ENCODE measurements around the gene PDZD2.

Gene PDZD2

DNA sequence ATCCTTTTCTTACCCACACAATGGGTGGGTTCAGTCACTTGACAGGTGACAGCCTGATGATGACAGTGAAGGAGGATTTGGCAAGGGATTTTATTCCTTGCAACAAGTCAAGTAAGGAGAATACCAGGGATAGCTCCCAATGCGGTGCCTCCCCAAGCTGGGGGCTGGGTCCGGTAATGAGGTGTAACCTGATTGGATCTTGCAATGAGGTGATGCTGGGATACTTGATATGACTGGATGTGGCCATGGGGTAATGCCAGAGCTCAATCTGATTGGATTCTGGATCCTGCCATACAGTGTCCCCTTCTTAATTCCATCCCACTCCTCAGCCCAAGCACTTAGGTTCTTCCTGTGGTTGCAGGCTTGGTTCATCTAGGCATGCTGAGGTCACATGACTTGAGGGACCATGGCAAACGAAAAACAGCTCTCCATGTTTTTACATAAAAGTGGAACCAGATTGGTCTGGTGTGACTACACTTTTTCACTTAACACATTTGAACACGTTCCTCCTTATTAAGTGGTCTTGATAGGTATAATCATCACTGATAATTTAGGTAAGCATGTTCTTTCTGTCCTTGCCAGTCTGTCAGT lies 181.1 kb downstream of the PDZD2 start:
- no peak overlapping the region for H3K27ac ChIP-seq (ENCODE audit: low read depth, low read length)

DNA sequence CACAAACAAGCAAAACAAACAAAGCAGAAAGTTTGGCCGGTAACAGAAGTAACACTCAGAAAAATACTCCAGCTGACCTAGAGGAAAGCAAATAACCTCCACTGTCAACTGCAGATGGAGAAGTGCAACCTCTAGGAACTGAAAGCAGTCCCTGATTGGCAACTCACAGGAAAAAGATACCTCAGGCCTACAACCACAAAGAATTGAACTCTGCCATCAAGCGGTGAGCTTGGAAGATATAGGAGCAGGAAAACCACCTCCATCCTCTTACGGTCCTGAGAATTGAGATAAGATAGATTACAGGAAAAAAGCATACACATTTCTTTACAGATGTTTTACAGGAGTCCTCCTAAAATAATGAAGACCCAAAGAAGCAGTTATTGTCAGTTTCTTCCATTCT lies 184.5 kb downstream of the PDZD2 start:
- Histone ChIP-seq H3K27me3 (ENCODE audit: insufficient read depth, low read length) (peaks cover 43% of the 10 kb centered on the region), H2AFZ (ENCODE audit: low read length, unreplicated experiment) (no peak overlapping the region), H3K4me1 (ENCODE audit: control insufficient read depth, insufficient read depth, low read length, unreplicated experiment) (no peaks in the 10 kb centered on the region), H3K36me3 (ENCODE audit: insufficient read depth, low read length) (no peaks in the 10 kb centered on the region), H3K27ac (ENCODE audit: low read depth, low read length) (no peak overlapping the region), H3K4me3 (ENCODE audit: low read depth, low read length) (no peak overlapping the region), H3K79me2 (ENCODE audit: control insufficient read depth, insufficient read depth, low read length, unreplicated experiment) (no peaks in the 10 kb centered on the region)

More for the DNA sequence above, 181.1 kb downstream of the PDZD2 start:
- Histone ChIP-seq H3K79me2 (ENCODE audit: control insufficient read depth, insufficient read depth, low read length, unreplicated experiment) (no peaks in the 10 kb centered on the region), H3K36me3 (ENCODE audit: insufficient read depth, low read length) (no peaks in the 10 kb centered on the region), H2AFZ (ENCODE audit: low read length, unreplicated experiment) (no peak overlapping the region), H3K4me3 (ENCODE audit: low read depth, low read length) (no peak overlapping the region), H3K4me1 (ENCODE audit: control insufficient read depth, insufficient read depth, low read length, unreplicated experiment) (no peaks in the 10 kb centered on the region), H3K27me3 (ENCODE audit: insufficient read depth, low read length) (peaks cover 26% of the 10 kb centered on the region)

DNA sequence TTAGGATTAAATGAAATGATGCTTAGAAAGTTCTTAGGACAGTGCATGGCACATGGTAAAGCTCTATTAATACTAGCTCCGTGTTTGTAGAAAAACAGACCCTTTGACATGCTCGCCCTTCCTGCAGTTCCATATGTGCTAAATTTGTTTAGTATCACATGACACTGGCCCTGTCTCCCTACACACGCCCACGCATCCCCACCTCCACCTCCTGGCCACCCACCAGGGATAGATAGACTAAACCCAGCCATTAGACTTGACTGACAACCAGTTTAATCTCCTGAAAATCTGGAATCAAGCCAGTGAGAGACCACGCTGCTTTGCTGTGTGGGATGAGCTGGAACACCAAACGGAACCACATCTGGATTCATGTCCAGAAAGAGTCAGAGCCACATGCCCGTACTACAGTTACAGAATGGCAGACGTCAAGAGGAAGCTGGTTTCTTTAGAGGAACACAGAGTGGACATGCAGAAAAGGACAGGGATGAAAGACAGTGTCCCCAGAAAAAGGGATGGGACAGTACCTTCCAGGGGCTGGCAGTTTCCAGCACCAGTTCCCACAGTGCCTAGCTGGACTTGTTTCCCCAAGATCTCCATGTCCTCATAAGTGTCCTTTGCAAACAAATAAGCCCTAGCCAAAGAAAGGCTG lies 186.1 kb downstream of the PDZD2 start:
- H2AFZ ChIP-seq (ENCODE audit: low read length, unreplicated experiment) = no peak overlapping the region
- no peaks in the 10 kb centered on the region for H3K79me2 ChIP-seq (ENCODE audit: control insufficient read depth, insufficient read depth, low read length, unreplicated experiment)
- H3K27ac ChIP-seq (ENCODE audit: low read depth, low read length) = no peak overlapping the region
- H3K4me1 ChIP-seq (ENCODE audit: control insufficient read depth, insufficient read depth, low read length, unreplicated experiment) = no peaks in the 10 kb centered on the region
- no peaks in the 10 kb centered on the region for H3K36me3 ChIP-seq (ENCODE audit: insufficient read depth, low read length)
- peaks cover 44% of the 10 kb centered on the region for H3K27me3 ChIP-seq (ENCODE audit: insufficient read depth, low read length)
- H3K4me3 ChIP-seq (ENCODE audit: low read depth, low read length) = no peak overlapping the region

DNA sequence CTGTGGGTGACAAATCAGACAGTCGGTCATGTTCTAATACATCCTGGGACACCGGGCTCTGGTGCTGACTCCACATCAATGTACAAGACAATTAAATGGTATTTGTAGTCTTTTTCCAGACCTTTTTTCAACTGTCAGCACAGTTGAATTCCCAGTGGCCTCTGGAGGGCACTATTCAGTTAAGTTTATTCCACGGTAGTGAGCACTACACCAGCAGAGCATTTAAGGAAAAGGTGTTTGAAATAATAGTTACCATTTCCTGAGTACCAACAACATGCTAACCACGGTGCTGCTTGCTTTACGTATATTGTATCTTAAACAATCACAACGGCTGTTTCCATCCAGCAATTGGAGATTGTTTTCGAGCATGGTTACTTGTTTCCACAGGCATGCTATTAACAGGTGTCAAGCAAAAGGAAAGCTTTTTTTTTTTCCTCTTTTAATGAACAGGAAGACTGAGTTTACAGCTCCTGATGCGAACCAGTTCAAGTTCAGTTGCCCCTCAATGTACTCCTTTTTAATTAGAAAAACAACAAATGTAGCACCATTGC lies 186.7 kb downstream of the PDZD2 start:
- no peaks in the 10 kb centered on the region for H3K79me2 ChIP-seq (ENCODE audit: control insufficient read depth, insufficient read depth, low read length, unreplicated experiment)
- no peak overlapping the region for H3K27ac ChIP-seq (ENCODE audit: low read depth, low read length)
- H2AFZ ChIP-seq (ENCODE audit: low read length, unreplicated experiment) = no peak overlapping the region
- H3K27me3 ChIP-seq (ENCODE audit: insufficient read depth, low read length) = peaks cover 46% of the 10 kb centered on the region
- H3K36me3 ChIP-seq (ENCODE audit: insufficient read depth, low read length) = no peaks in the 10 kb centered on the region
- no peak overlapping the region for H3K4me3 ChIP-seq (ENCODE audit: low read depth, low read length)
- H3K4me1 ChIP-seq (ENCODE audit: control insufficient read depth, insufficient read depth, low read length, unreplicated experiment) = no peaks in the 10 kb centered on the region

DNA sequence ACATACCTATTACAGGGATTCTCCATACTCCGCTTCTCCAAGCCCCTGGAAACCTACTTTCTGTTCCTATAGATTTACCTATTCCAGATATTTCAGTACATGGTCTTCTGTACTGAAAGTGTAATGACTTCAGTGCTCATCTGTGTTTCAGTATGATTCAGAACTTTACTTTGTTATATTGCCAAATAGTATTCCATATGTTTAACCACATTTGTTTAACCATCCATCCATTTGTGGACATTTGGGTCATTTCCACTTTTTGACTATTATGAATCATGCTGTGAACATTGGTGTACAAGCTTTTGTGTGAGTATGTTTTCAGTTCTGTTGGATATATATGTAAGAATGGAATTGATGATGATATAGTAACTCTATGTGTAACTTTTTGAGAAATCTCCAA lies 188.9 kb downstream of the PDZD2 start:
- no peaks in the 10 kb centered on the region for H3K4me1 ChIP-seq (ENCODE audit: control insufficient read depth, insufficient read depth, low read length, unreplicated experiment)
- H3K4me3 ChIP-seq (ENCODE audit: low read depth, low read length) = no peak overlapping the region
- peaks cover 50% of the 10 kb centered on the region for H3K27me3 ChIP-seq (ENCODE audit: insufficient read depth, low read length)
- H3K27ac ChIP-seq (ENCODE audit: low read depth, low read length) = no peak overlapping the region
- H2AFZ ChIP-seq (ENCODE audit: low read length, unreplicated experiment) = no peak overlapping the region
- H3K36me3 ChIP-seq (ENCODE audit: insufficient read depth, low read length) = no peaks in the 10 kb centered on the region
- H3K79me2 ChIP-seq (ENCODE audit: control insufficient read depth, insufficient read depth, low read length, unreplicated experiment) = no peaks in the 10 kb centered on the region

DNA sequence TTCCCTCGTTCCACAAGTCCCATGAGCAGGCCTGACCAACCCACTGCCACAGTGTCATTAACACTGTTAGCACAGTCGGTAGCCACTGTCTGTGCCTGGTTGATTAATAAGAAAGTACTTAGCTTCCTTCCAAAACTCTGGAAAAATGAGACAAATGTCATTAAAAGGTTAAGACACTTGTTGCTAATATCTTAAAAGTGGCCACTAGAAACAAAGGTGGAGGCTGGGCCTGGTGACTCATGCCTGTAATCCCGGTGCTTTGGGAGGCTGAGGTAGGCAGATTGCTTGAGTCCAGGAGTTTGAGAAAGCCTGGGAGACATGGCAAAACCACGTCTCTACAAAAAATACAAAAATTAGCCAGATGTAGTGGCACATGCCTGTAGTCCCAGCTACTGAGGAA lies 194.0 kb downstream of the PDZD2 start:
- no peak overlapping the region for H2AFZ ChIP-seq (ENCODE audit: low read length, unreplicated experiment)
- no peak overlapping the region for H3K4me3 ChIP-seq (ENCODE audit: low read depth, low read length)
- no peak overlapping the region for H3K27ac ChIP-seq (ENCODE audit: low read depth, low read length)
- H3K36me3 ChIP-seq (ENCODE audit: insufficient read depth, low read length) = no peaks in the 10 kb centered on the region
- H3K4me1 ChIP-seq (ENCODE audit: control insufficient read depth, insufficient read depth, low read length, unreplicated experiment) = no peaks in the 10 kb centered on the region
- H3K27me3 ChIP-seq (ENCODE audit: insufficient read depth, low read length) = peaks cover 34% of the 10 kb centered on the region
- no peaks in the 10 kb centered on the region for H3K79me2 ChIP-seq (ENCODE audit: control insufficient read depth, insufficient read depth, low read length, unreplicated experiment)

DNA sequence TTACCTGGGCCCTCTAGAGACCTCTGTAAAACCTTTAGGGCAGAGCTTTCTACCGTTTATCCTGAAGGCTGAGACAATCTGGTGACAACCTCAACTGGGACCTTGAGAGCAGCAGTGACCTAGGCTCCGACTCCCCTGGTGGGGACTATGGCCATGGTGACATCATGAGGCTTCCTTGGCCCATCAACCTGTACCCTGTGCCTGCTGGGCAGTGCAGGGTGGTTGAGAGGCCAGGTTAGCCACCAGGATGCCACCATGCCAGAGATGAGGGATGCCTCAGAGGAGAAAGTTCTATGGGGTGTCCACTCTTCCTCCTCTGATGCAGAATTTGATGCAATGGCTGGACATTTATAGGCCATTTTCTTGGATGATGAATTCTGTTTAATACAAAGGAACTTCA lies 194.8 kb downstream of the PDZD2 start:
- Histone ChIP-seq H3K79me2 (ENCODE audit: control insufficient read depth, insufficient read depth, low read length, unreplicated experiment) (no peaks in the 10 kb centered on the region), H3K27me3 (ENCODE audit: insufficient read depth, low read length) (peaks cover 28% of the 10 kb centered on the region), H3K27ac (ENCODE audit: low read depth, low read length) (no peak overlapping the region), H3K4me3 (ENCODE audit: low read depth, low read length) (no peak overlapping the region), H2AFZ (ENCODE audit: low read length, unreplicated experiment) (no peak overlapping the region), H3K4me1 (ENCODE audit: control insufficient read depth, insufficient read depth, low read length, unreplicated experiment) (no peaks in the 10 kb centered on the region), H3K36me3 (ENCODE audit: insufficient read depth, low read length) (no peaks in the 10 kb centered on the region)

DNA sequence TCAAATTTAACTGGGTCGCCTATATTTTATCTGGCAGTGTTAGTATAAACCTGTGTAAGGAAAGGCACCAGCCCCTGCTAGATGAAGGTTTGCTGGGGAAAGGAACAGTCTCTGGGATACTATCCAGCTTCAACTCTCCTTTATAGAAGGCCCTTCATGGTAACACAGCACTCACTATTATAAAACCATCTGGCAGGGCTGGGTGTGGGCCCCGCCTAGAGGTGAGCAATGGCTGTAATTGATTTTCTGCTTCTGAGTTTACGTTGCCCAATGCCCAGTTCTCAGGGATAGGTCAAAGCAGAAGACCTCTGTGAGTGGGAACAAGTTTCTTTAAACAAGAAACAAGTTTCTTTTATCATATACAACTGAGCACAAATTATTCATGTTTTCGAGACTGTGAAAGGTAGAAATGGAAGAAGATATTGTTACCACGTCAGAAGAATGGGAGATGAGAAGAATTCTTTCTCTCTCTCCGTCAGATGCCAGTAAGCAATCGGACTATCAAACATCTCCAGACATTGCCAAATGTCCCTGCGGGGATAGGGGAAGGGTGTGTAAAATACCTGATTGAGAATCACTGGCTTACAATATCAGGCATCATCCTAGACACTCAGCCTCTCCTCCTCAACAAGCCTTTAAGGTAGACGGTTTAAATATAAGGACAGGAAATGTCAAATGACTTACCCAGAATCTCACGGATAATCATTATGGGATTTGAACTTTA lies 205.9 kb downstream of the PDZD2 start:
- H3K4me1 ChIP-seq (ENCODE audit: control insufficient read depth, insufficient read depth, low read length, unreplicated experiment) = no peaks in the 10 kb centered on the region
- peaks cover 50% of the 10 kb centered on the region for H3K27me3 ChIP-seq (ENCODE audit: insufficient read depth, low read length)
- H3K27ac ChIP-seq (ENCODE audit: low read depth, low read length) = no peak overlapping the region
- no peaks in the 10 kb centered on the region for H3K36me3 ChIP-seq (ENCODE audit: insufficient read depth, low read length)
- no peaks in the 10 kb centered on the region for H3K79me2 ChIP-seq (ENCODE audit: control insufficient read depth, insufficient read depth, low read length, unreplicated experiment)
- no peak overlapping the region for H3K4me3 ChIP-seq (ENCODE audit: low read depth, low read length)
- H2AFZ ChIP-seq (ENCODE audit: low read length, unreplicated experiment) = no peak overlapping the region

DNA sequence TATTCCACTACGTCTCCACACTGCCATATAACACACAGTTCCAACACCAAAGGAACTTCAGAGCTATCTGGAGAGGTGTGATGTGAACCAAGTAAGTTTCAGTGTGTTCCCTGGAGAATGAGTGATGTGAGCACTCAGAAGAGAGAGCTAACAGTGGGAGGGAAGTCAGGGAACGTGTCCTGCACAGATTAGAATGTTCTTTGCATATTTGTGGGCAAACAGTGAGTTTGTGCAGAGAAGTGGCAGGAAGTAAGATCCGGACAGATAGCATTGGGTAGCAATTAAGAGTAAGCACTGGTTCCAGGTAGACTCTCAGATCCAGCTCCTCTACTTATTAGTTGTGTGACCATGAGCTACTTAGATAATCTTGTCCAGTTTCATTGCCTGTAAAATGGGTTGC lies 206.4 kb downstream of the PDZD2 start:
- no peaks in the 10 kb centered on the region for H3K4me1 ChIP-seq (ENCODE audit: control insufficient read depth, insufficient read depth, low read length, unreplicated experiment)
- H3K36me3 ChIP-seq (ENCODE audit: insufficient read depth, low read length) = no peaks in the 10 kb centered on the region

DNA sequence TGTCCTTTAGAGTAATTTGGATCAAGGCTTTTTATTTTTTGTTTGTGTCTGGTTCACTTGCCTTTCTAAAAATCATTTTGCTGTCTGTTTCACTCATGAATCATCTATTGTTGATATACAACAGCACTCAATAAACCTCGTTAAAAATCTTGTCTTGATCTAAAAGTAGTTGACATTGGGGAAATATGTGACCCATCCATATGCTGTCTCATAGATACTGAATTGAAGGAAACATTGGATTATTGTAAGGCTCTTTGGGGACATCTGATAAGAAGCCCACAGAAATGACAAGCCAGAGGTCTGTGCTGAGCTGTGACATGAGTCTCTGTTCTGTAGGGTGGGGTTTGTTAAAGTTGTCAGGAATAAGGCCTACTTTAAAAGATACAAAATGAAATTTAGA lies 208.0 kb downstream of the PDZD2 start:
- Histone ChIP-seq H2AFZ (ENCODE audit: low read length, unreplicated experiment) (no peak overlapping the region), H3K4me1 (ENCODE audit: control insufficient read depth, insufficient read depth, low read length, unreplicated experiment) (no peaks in the 10 kb centered on the region), H3K4me3 (ENCODE audit: low read depth, low read length) (no peak overlapping the region), H3K79me2 (ENCODE audit: control insufficient read depth, insufficient read depth, low read length, unreplicated experiment) (no peaks in the 10 kb centered on the region), H3K27ac (ENCODE audit: low read depth, low read length) (no peak overlapping the region), H3K36me3 (ENCODE audit: insufficient read depth, low read length) (no peaks in the 10 kb centered on the region), H3K27me3 (ENCODE audit: insufficient read depth, low read length) (peaks cover 55% of the 10 kb centered on the region)

More for the DNA sequence above, 206.4 kb downstream of the PDZD2 start:
- Histone ChIP-seq H3K27me3 (ENCODE audit: insufficient read depth, low read length) (peaks cover 48% of the 10 kb centered on the region), H3K79me2 (ENCODE audit: control insufficient read depth, insufficient read depth, low read length, unreplicated experiment) (no peaks in the 10 kb centered on the region), H3K27ac (ENCODE audit: low read depth, low read length) (no peak overlapping the region), H2AFZ (ENCODE audit: low read length, unreplicated experiment) (no peak overlapping the region), H3K4me3 (ENCODE audit: low read depth, low read length) (no peak overlapping the region)

Measured in ACC112 (cell line).